LNCaP clone FGC (cell line): Measurements from ENCODE around the gene NELL1.

Source experiments
- DNase-seq: peaks from one replicate; pipeline ENCODE4 v3.0.0-alpha.2; 2011; ENCODE audit warnings: low read depth
- H3K4me3 ChIP-seq: 2 replicates; pipeline ENCODE4 v1.5.1; 2011; ENCODE audit warnings: mild to moderate bottlenecking, low read depth, low read length, control low read depth
- TF ChIP-seq, protein P1 (sequence below): IDR thresholded peaks from 2 replicates; pipeline ENCODE4 v1.5.1; 2012; ENCODE audit warnings: mild to moderate bottlenecking; ENCODE audit not compliant: control insufficient read depth, insufficient read depth; ENCODE audit errors: extremely low read depth

Gene NELL1

DNA sequence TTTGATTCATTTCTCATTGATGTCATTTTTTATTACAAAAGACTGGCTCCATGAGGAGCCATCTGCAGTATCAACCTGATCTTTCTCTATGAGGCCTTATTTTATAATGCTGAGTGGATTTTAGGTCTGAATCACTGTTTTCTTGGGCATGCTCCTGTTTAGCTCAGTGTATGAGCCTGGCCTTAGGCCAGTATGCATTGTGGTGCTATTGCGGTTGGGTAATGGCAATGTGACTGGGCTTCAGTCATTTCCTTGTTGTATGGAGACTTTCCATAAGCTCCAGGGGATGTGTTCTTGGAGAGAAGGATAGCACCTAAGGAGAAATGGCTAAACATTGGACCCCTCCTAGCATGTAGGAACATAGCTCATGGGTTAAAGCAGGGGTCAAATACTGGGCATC is 293.2 kb downstream of the NELL1 start:
- TF ChIP-seq, protein P1, sequence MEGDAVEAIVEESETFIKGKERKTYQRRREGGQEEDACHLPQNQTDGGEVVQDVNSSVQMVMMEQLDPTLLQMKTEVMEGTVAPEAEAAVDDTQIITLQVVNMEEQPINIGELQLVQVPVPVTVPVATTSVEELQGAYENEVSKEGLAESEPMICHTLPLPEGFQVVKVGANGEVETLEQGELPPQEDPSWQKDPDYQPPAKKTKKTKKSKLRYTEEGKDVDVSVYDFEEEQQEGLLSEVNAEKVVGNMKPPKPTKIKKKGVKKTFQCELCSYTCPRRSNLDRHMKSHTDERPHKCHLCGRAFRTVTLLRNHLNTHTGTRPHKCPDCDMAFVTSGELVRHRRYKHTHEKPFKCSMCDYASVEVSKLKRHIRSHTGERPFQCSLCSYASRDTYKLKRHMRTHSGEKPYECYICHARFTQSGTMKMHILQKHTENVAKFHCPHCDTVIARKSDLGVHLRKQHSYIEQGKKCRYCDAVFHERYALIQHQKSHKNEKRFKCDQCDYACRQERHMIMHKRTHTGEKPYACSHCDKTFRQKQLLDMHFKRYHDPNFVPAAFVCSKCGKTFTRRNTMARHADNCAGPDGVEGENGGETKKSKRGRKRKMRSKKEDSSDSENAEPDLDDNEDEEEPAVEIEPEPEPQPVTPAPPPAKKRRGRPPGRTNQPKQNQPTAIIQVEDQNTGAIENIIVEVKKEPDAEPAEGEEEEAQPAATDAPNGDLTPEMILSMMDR, result no peak
- no peak overlapping the region for H3K4me3 ChIP-seq
- DNase-seq, result no peak

DNA sequence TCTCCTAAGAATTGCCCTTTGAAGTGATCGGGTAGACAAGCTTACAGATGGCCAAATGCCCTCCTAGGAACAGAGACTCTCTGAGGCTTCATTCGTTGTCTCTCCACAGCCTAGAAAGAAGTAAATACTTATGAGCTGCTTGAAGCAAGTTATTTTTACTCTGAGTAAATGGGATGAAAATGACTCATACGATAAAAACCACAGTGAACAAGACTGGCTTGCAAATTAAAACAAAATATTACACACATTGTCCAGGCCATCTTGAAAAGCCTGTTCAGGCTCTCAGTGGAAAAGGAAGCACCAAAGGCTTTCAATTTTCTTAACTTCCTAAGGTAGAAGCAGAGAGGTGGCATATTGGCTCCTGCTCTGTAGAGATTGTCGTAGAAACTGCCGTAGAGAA is 294.2 kb downstream of the NELL1 start:
- DNase-seq, result no peak
- no peak overlapping the region for H3K4me3 ChIP-seq
- TF ChIP-seq, protein P1, result no peak

- H3K4me3 ChIP-seq, result no peak overlapping the region
- TF ChIP-seq, protein P1, result no peak
- DNase-seq, result no peak
Measured at GRCh38 chr11:20964985-20965384, 295.6 kb downstream of the NELL1 start.

GRCh38 chr11:20966489-20966888 is 297.1 kb downstream of the NELL1 start:
- TF ChIP-seq, protein P1, result no peak
- H3K4me3 ChIP-seq, result no peak overlapping the region
- DNase-seq, result no peak

GRCh38 chr11:20973940-20974559 is 304.7 kb downstream of the NELL1 start:
- no peak for DNase-seq
- no peak overlapping the region for H3K4me3 ChIP-seq
- TF ChIP-seq, protein P1, result no peak

DNA sequence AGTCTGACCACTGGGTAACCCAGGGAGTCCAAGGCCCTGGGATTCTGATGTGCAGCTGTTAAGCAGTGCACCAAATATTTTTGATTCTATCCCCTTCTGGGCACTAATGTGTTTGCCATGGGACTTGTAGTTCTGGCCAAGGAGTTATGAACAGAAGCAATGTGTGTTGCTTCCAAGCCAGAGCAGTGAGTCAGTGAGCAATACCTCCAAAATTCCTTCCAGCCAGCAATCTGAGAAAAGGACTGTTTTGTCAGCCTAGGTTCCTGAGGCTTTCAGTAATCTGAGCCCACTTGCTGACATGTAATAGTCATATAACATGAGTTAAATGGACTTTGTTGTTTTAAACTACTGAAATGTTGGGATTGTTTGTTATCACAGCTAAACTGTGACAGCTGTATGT is 311.4 kb downstream of the NELL1 start:
- TF ChIP-seq, protein P1, result no peak
- no peak overlapping the region for H3K4me3 ChIP-seq
- no peak for DNase-seq

DNA sequence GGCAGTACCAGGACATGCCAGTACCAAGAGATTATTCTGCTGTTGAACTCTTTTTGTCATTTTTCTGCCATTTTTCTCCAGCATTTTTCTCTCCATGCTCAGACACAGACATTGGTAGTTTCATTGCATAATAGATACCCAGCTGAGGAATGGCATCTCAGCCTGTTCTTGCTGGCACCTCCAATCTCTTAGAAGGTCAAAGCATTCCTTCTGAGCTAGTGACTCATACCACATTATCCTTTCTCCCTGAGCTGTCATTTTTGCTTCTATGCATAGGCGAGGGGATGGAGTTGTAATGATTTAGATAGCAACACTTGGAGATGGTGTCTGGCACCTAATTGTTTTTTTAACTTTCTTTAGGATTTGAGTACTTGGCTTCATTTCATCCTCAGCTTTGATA is 321.1 kb downstream of the NELL1 start:
- H3K4me3 ChIP-seq, result no peak overlapping the region
- TF ChIP-seq, protein P1, result no peak
- no peak for DNase-seq
